Esophagus squamous epithelium (tissue), 5 donors: ENCODE data around the gene MUCL3. TPM values are rescaled to one million over a fixed set of nuclear protein-coding genes. Genes with fewer than 3 reads are reported as not detected.
A peak's percentile ranks its signal among the peaks of the same experiment; 100 is the strongest.

ENCODE experiments used
- DNase-seq: peaks from one replicate; lab custom pipeline; 2025; lab: John Stamatoyannopoulos, UW
- H3K27ac ChIP-seq, 4 donors: fragments of 200-600 bp; sonication (generic); one replicate each; pipeline ENCODE4 v1.5.1; 2016 to 2019; ENCODE audit warnings: mild to moderate bottlenecking in 1 of 4
- H3K27me3 ChIP-seq, 4 donors: fragments of 200-600 bp; sonication (generic); 1 replicate in 3 of 4; 2 replicates in 1 of 4; pipeline versions ENCODE4 v1.5.1 to v1.6.0; 2017 to 2021; ENCODE audit warnings: antibody characterized with exemption in 1 of 4
- H3K36me3 ChIP-seq, 3 donors: fragments of 200-600 bp; sonication (generic); one replicate each; pipeline ENCODE4 v1.5.1; 2016 to 2019
- H3K4me1 ChIP-seq, 3 donors: fragments of 200-600 bp; sonication (generic); one replicate each; pipeline ENCODE4 v1.5.1; 2017 to 2019
- H3K4me3 ChIP-seq, 4 donors: fragments of 200-600 bp; sonication (generic); 1 replicate in 3 of 4; 2 replicates in 1 of 4; pipeline ENCODE4 v1.5.1; 2016 to 2019; ENCODE audit warnings: mild to moderate bottlenecking in 2 of 4, moderate library complexity in 1 of 4
- H3K9me3 ChIP-seq, 3 donors: fragments of 200-600 bp; sonication (generic); one replicate each; pipeline ENCODE4 v1.5.1; 2016 to 2019
- POLR2A ChIP-seq, 4 donors: fragments of 450-650 bp; IDR thresholded peaks; one replicate each; pipeline ENCODE4 v1.6.1; 2017; ENCODE audit warnings: antibody characterized with exemption in 4 of 4, mild to moderate bottlenecking in 4 of 4, moderate library complexity in 3 of 4
- WGBS, 2 donors: methylation state at CpG; one replicate each; pipeline ENCODE4 v1.1.5; 2018; 5-methylcytosine and 5-hydroxymethylcytosine counted together
- intact Hi-C: fragments of 100-400 bp; cut with DNase I; formaldehyde crosslinking; loops from one replicate; pipeline ENCODE4 v1.15.0; 2022
- total RNA-seq, 4 donors: library from RNA; depleted of rRNA; stranded (reverse); fragments of >200 nt; gene quantifications; one replicate each; pipeline ENCODE4 v1.1.0, GENCODE V29; 2016
- TF ChIP-seq, protein P1 (sequence below), 6 experiments: fragments of 450-650 bp in 4 of 6; fragments of 200-600 bp in 2 of 6; sonication (generic) in 2 of 6; IDR thresholded peaks; one replicate each; pipeline ENCODE4 v1.5.1; 2016 to 2019; ENCODE audit warnings: antibody characterized with exemption in 6 of 6, mild to moderate bottlenecking in 4 of 6, moderate library complexity in 4 of 6
- donor health status: DM: yes; HTN: yes; CAD: no.

MUCL3 gene
- total RNA-seq, 4 donors from 2014 or later = 0.21 to 8.3 (median 2.4) TPM

DNA sequence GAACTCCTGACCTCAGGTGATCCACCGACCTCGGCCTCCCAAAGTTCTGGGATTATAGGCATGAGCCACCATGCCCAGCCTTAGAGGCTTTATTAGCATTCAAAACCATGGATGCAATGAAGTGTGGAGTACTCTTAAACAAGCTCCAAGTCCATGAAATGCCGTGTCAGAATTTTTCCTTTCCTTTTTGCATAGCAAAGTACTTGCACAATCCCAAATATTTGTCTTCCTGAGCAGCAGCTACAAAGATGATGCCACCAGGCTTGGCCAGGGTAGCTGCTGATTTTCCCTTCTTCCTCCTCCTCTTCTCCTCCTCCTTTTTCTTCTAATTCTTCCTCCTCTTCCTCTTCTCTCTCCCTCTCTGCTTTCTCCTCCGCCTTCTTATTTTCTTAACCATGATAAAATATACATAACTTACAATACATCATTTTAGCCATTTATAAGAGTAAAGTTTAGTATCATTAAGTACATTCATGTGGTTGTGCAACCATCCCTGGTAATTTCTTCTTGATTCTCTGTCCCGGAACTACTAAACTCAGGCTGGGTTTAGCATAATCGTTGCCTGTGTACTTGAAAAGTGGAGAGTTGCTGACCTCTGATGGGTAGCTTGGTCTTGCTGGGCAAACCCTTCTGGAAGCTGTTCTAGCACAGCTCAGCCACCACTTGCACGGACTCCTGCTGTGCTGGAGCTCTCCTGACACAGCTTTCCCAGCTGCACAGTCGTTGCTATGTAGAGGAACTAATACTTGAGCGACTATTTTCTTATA lies 20.3 kb downstream of the MUCL3 start:
- no peaks in the 10 kb centered on the region for H3K36me3 ChIP-seq
- intact Hi-C loops = no loop called here
- no peak for DNase-seq
- no peaks in the 10 kb centered on the region for H3K9me3 ChIP-seq
- peaks cover 0 to 45% (median 1%) of the 10 kb centered on the region in 3 donors for H3K4me1 ChIP-seq
- WGBS, 2 donors = 65 to 67% methylated on average over 9 of the region's 9 CpGs
- H3K27ac ChIP-seq = peak overlapping the region in 2 of 4 donors; percentile 58 to 80
- peaks cover 0 to 10% (median 0%) of the 10 kb centered on the region in 4 donors for H3K27me3 ChIP-seq
- TF ChIP-seq POLR2A (IDR thresholded peaks at IDR 0.05) = no peak
- TF ChIP-seq, protein P1, sequence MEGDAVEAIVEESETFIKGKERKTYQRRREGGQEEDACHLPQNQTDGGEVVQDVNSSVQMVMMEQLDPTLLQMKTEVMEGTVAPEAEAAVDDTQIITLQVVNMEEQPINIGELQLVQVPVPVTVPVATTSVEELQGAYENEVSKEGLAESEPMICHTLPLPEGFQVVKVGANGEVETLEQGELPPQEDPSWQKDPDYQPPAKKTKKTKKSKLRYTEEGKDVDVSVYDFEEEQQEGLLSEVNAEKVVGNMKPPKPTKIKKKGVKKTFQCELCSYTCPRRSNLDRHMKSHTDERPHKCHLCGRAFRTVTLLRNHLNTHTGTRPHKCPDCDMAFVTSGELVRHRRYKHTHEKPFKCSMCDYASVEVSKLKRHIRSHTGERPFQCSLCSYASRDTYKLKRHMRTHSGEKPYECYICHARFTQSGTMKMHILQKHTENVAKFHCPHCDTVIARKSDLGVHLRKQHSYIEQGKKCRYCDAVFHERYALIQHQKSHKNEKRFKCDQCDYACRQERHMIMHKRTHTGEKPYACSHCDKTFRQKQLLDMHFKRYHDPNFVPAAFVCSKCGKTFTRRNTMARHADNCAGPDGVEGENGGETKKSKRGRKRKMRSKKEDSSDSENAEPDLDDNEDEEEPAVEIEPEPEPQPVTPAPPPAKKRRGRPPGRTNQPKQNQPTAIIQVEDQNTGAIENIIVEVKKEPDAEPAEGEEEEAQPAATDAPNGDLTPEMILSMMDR (IDR thresholded peaks at IDR 0.05) = no peak
- H3K4me3 ChIP-seq = no peak overlapping the region

DNA sequence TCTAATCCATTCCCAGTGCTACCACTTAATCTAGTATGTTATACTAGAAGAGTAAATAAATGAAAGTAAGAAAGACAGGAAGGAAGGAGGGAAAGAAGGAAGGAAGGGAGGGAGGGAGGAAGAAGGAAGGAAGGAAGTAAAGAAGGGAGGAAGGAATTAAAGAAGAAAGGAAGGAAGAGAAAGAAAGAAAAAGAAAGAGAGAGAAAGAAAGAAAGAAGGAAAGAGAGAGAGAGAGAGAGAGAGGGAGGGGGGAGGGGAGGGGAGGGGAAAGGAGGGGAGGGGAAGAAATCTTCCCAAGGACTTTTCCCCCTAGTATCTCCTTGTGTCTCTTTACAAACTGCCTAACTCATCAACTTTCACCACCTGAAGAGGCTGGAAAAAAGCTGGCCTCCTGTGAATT lies 21.9 kb downstream of the MUCL3 start:
- Histone ChIP-seq H3K36me3 (no peaks in the 10 kb centered on the region), H3K27ac (peak overlapping the region in 2 of 4 donors; percentile 58 to 80), H3K9me3 (no peaks in the 10 kb centered on the region), H3K4me3 (no peak overlapping the region), H3K27me3 (peaks cover 0 to 7% (median 0%) of the 10 kb centered on the region in 4 donors), H3K4me1 (peaks cover 0 to 39% (median 0%) of the 10 kb centered on the region in 3 donors)
- TF ChIP-seq, protein P1 (IDR thresholded peaks at IDR 0.05) = no peak
- no peak for TF ChIP-seq POLR2A (IDR thresholded peaks at IDR 0.05)
- DNase-seq = no peak
- intact Hi-C loops = no loop called here

DNA sequence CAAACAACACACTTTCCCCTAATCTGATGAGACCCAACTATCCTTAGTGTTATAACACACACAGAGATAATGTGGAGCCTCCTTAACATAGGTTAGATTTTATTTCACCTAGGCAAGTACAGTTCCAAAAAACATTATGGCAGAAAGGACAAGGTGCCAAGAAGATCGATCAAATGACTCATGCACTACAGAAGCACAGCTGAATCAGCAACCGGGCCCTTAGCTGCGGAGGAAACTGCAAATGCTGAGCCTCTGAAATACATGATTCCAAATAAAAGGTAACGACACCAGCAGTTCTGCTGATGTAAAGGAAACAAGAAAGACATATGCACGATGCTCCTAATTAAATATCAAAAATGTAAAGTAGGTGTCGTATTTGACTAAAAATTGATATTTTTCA lies 22.9 kb downstream of the MUCL3 start:
- H3K9me3 ChIP-seq = no peaks in the 10 kb centered on the region
- DNase-seq = no peak
- H3K4me3 ChIP-seq = no peak overlapping the region
- no peaks in the 10 kb centered on the region for H3K36me3 ChIP-seq
- WGBS, 2 donors = 33 to 43% methylated on average over 6 of the region's 6 CpGs
- H3K27ac ChIP-seq = peak overlapping the region in 2 of 4 donors; percentile 48 to 62
- intact Hi-C loops = no loop called here
- H3K4me1 ChIP-seq = peaks cover 0 to 39% (median 0%) of the 10 kb centered on the region in 3 donors
- peaks cover 0 to 3% (median 0%) of the 10 kb centered on the region in 4 donors for H3K27me3 ChIP-seq
- TF ChIP-seq, protein P1 (IDR thresholded peaks at IDR 0.05) = no peak
- TF ChIP-seq POLR2A (IDR thresholded peaks at IDR 0.05) = no peak

DNA sequence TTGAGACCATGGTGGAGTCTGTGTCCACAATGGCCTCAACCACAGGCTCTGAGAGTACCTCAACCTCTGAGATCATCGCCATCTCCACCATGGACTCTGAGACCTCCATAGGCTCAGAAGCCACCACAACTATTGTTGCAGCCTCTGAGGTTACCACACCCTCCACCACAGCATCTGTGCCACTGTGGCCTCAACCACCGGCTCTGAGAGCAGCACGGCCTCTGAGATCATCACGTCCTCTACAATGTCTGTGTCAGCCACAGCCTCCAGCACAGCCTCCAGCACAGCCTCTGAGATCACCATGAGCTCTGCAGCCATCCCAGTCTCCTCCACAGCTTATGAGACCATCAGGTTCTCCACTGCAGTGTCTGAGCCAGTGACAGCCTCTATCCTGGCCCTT lies 23.3 kb downstream of the MUCL3 start:
- Histone ChIP-seq H3K27me3 (no peaks in the 10 kb centered on the region), H3K4me1 (peaks cover 0 to 39% (median 0%) of the 10 kb centered on the region in 3 donors), H3K27ac (peak overlapping the region in 2 of 4 donors; percentile 48 to 62), H3K4me3 (no peak overlapping the region), H3K9me3 (no peaks in the 10 kb centered on the region), H3K36me3 (no peaks in the 10 kb centered on the region)
- intact Hi-C loops = no loop called here
- no peak for TF ChIP-seq POLR2A (IDR thresholded peaks at IDR 0.05)
- TF ChIP-seq, protein P1 (IDR thresholded peaks at IDR 0.05) = no peak
- WGBS, 2 donors = 78 to 80% methylated on average over 4 of the region's 4 CpGs
- DNase-seq = no peak

DNA sequence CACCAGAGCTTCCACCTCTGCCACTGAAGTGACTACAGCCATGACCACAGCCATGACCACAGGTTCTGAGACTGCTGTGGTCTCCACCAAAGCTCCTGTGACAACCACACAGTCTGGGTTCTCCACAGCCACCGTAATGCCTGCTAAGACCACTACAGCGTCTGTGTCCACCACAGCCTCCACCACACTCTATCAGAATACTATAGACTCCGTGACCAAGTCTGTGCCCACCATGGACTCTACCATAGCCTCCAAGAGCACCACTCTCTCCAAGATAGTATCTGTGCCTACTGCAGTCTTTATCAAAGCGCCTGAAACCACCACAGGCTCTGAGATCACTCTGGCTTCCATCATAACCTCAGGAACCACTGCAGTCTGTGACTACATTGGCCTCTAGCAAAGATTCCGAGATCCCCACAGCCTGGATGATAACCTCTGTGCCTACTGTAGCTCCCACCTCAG lies 24.4 kb downstream of the MUCL3 start:
- no peak for DNase-seq
- H3K4me1 ChIP-seq = peaks cover 0 to 43% (median 0%) of the 10 kb centered on the region in 3 donors
- intact Hi-C loops = no loop called here
- TF ChIP-seq, protein P1 (IDR thresholded peaks at IDR 0.05) = no peak
- no peak for TF ChIP-seq POLR2A (IDR thresholded peaks at IDR 0.05)
- no peaks in the 10 kb centered on the region for H3K36me3 ChIP-seq
- no peaks in the 10 kb centered on the region for H3K27me3 ChIP-seq
- H3K9me3 ChIP-seq = no peaks in the 10 kb centered on the region
- H3K27ac ChIP-seq = no peak overlapping the region
- 81 to 90% methylated on average over 5 of the region's 5 CpGs for WGBS, 2 donors
- no peak overlapping the region for H3K4me3 ChIP-seq
